ENCODE measurements around the gene FIBIN.

- TF ChIP-seq CTCF (IDR thresholded peaks at IDR 0.05; ENCODE audit: poor library complexity) (no peak), EZH2 (IDR thresholded peaks at IDR 0.05; ENCODE audit: borderline replicate concordance) (no peak)
Measured at GRCh38 chr11:26997378-26997777, 3.5 kb downstream of the FIBIN start.

All from hepatocyte (in vitro differentiated cells).